Cardiac muscle cell (in vitro differentiated cells and primary cell): ENCODE measurements around the gene POP4. TPM values are rescaled to one million over a fixed set of nuclear protein-coding genes. Genes with fewer than 3 reads are reported as not detected.

ENCODE experiments used
- DNase-seq, 2 donors: peaks; one replicate each; pipeline versions ENCODE4 v3.0.0 to v3.0.0-alpha.2; 2010 to 2017; ENCODE audit warnings: low read depth in 1 of 2, low spot score in 1 of 2
- H3K27ac ChIP-seq: fragments of 200-600 bp; sonication (generic); 2 replicates; pipeline ENCODE4 v1.5.1; 2016
- H3K27me3 ChIP-seq: fragments of 200-600 bp; sonication (generic); 2 replicates; pipeline ENCODE4 v1.6.0; 2016; ENCODE audit warnings: control low read depth
- H3K36me3 ChIP-seq: fragments of 200-600 bp; sonication (generic); 2 replicates; pipeline ENCODE4 v1.5.1; 2016; ENCODE audit warnings: control low read depth
- H3K4me1 ChIP-seq: fragments of 200-600 bp; sonication (generic); 2 replicates; pipeline ENCODE4 v1.8.1; 2017; ENCODE audit warnings: low read depth, mild to moderate bottlenecking, mixed run types
- H3K4me3 ChIP-seq: fragments of 200-600 bp; sonication (generic); 2 replicates; pipeline ENCODE4 v1.5.1; 2016; ENCODE audit warnings: mild to moderate bottlenecking
- H3K9me3 ChIP-seq: fragments of 200-600 bp; sonication (generic); 2 replicates; pipeline ENCODE4 v1.5.1; 2017; ENCODE audit warnings: low read depth, mild to moderate bottlenecking, control low read depth
- polyA plus RNA-seq: library from polyadenylated mRNA; unstranded; fragments of >200 nt; fragmentation: Nextera tagmentation; extraction: Ambion mirVana; gene quantifications from 2 replicates; pipeline ENCODE4 v1.2.1, GENCODE V29; 2016
- total RNA-seq: library from RNA; depleted of rRNA; stranded (reverse); fragments of >200 nt; gene quantifications from 2 replicates; pipeline ENCODE4 v1.2.3, GENCODE V29; 2016
- TF ChIP-seq, protein P1 (sequence below): IDR thresholded peaks from 2 replicates; pipeline ENCODE4 v1.5.1; 2012; ENCODE audit warnings: low read depth, mild to moderate bottlenecking, low read length

Gene POP4
- total and polyA plus RNA-seq, 2 experiments from 2014 or later: 32.0 to 86.7 TPM

DNA sequence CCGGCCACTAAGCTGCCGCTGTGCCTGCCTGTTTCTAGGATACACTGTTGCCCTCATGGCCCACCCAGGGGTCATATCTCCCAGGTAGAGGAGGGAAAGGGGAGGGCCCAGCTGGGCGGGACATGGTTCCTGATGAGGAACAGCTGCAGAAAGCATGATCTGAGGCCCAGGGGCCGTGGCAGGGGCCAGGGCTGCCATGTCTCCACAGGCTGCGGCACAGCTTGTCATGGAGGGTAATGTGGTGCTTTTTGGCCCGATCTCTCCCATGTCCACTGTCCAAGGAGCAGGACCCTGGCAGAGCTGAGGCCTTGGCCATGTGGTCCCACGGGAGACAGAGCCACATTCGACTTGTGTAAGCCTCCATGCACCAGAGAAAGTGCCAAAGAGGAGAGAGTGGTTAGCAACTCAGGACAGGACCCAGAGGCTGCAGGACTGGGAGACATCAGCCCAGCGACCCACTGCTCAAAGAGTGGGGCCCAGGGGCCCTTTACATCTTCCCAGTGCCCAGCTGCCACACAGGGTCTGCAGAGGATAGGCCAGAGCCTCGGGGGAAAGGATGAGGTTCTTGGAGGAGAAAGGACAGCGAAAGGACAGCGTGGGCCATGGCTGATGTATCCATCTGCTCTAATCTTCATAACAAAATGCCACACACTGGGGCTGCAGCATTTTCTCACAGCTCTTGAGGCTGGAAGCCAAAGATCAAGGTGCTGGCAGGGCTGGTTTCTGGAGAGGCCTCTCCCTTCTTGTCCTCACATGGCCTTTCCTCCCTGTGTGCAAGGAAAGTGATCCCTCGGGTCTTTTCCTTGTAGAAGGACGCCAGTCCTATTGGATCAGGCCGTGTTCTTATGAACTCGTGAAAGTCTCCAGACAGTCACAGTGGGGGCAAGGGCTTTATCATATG lies 11.5 kb downstream of the POP4 start:
- Histone ChIP-seq H3K27me3 (no peaks in the 10 kb centered on the region), H3K4me1 (no peaks in the 10 kb centered on the region), H3K27ac (no peak overlapping the region), H3K9me3 (no peaks in the 10 kb centered on the region), H3K4me3 (no peak overlapping the region), H3K36me3 (peaks cover 9% of the 10 kb centered on the region)
- no peak for DNase-seq
- TF ChIP-seq, protein P1, sequence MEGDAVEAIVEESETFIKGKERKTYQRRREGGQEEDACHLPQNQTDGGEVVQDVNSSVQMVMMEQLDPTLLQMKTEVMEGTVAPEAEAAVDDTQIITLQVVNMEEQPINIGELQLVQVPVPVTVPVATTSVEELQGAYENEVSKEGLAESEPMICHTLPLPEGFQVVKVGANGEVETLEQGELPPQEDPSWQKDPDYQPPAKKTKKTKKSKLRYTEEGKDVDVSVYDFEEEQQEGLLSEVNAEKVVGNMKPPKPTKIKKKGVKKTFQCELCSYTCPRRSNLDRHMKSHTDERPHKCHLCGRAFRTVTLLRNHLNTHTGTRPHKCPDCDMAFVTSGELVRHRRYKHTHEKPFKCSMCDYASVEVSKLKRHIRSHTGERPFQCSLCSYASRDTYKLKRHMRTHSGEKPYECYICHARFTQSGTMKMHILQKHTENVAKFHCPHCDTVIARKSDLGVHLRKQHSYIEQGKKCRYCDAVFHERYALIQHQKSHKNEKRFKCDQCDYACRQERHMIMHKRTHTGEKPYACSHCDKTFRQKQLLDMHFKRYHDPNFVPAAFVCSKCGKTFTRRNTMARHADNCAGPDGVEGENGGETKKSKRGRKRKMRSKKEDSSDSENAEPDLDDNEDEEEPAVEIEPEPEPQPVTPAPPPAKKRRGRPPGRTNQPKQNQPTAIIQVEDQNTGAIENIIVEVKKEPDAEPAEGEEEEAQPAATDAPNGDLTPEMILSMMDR: no peak

DNA sequence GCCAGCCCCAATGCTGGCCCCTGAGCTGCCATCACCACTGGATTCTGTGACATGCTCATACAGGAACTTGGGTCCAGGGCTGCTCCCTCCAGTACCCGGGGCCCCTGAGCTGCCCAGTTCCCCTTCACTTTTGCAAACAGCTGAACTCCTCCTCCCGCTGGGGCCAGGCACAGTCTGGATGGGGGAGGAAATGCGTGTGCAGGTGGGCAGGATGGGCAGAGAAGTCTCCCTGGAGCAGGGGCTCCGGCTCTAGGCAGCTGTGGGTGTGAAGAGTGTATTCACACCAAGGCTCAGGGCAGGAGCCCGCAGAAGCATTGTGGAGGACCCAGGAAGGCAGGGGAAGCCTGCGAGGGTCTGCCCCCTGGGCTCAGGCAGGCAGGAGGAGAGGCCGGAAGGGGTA lies 12.4 kb downstream of the POP4 start:
- H3K4me3 ChIP-seq: no peak overlapping the region
- H3K27me3 ChIP-seq: no peaks in the 10 kb centered on the region
- no peak for DNase-seq
- no peak overlapping the region for H3K27ac ChIP-seq
- TF ChIP-seq, protein P1: no peak
- H3K4me1 ChIP-seq: no peaks in the 10 kb centered on the region
- H3K36me3 ChIP-seq: peaks cover 5% of the 10 kb centered on the region
- no peaks in the 10 kb centered on the region for H3K9me3 ChIP-seq

DNA sequence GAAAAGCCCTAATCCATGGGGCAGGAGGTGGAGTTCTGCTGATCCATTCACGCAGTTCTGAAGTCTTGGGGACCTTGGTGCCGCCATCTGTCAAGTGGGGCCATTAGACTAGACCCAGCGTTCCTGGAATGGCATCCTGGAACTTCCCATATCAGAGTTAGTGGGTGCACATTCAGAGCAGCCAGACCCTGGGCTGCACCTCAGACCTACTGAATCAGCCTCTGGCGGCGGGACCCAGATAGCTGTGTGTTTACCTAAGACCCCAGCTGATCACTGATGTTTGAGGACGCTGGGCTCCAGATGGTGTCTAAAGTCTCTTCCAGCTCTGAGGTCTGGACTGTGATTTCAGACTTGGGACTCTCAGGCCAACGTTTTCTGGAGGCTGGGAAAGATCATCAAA lies 12.8 kb downstream of the POP4 start:
- H3K27me3 ChIP-seq: no peaks in the 10 kb centered on the region
- DNase-seq: no peak
- no peak overlapping the region for H3K4me3 ChIP-seq
- H3K36me3 ChIP-seq: peaks cover 5% of the 10 kb centered on the region
- no peaks in the 10 kb centered on the region for H3K4me1 ChIP-seq
- no peaks in the 10 kb centered on the region for H3K9me3 ChIP-seq
- no peak overlapping the region for H3K27ac ChIP-seq
- TF ChIP-seq, protein P1: no peak

DNA sequence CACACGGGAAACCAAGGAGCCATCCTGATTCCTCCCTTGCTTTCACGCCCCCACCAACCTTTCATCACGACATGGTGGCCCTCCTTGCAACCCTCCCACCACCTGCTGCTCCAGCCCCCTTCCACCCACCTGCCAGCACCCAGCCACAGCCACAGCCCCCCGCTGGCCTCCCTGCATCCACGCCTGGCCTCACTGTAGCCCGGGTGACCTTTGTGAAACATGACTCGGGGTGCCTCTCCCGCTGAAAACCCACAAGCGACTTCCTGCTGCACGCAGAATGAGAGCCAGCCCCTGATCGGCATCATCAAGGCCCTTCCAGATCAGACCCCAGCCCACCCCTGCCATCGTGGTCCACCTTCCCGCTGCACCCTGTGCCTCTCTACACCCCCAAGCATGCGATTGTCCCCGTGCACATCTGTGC lies 14.9 kb downstream of the POP4 start:
- Histone ChIP-seq H3K9me3 (no peaks in the 10 kb centered on the region), H3K27me3 (no peaks in the 10 kb centered on the region), H3K4me3 (no peak overlapping the region), H3K4me1 (no peaks in the 10 kb centered on the region), H3K36me3 (peaks cover under 1% of the 10 kb centered on the region), H3K27ac (no peak overlapping the region)
- no peak for DNase-seq
- TF ChIP-seq, protein P1: no peak

DNA sequence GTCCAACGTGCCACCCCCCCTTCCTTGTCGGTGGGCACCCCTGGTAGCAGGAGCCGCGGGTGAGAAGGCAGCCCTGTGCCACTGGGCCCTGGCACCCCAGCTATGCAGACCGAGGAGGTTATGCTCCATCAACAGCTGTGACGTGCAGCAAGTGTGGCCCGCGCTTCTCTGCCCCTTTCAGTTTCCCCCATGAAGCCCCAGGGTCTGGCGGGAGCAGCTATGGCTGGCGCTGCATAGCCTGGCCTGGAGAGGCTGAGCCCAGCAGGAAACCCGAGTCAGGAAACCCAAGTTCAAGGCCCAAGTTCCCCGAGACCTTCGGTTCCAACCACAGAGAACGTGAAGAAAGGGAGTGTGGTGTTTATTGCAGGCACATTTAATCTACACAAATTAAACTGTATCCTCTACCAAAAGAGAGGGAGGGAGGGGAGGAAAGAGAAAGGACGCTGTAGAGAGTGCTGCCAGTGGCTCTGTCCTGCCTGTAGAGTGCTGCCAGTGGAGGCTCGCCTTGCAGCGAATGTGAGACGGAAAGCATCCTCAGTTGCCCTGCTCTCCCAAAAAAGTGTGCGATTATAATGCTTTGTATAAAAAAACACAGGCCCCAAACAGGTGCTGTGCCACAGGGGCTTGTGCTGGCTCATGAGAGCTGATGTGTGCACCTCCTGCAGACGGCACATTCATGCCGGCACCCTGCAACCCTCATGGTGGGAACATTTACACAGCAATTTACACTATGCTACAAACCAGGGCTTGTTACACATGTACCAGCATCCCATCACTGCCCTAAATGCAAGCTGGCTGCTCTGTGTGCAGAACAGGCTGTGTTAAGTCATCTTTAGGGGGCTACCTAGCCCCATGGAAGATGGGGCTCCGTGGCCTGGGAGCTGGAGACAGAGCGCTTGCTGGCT lies 16.3 kb downstream of the POP4 start:
- Histone ChIP-seq H3K4me3 (no peak overlapping the region), H3K36me3 (no peaks in the 10 kb centered on the region), H3K9me3 (no peaks in the 10 kb centered on the region), H3K27ac (no peak overlapping the region), H3K4me1 (no peaks in the 10 kb centered on the region), H3K27me3 (no peaks in the 10 kb centered on the region)
- DNase-seq: peak in 1 of 2 donors; percentile 24
- TF ChIP-seq, protein P1: no peak
